H1 (cell line): ENCODE data around the gene VGLL4. TPM values are rescaled to one million over a fixed set of nuclear protein-coding genes. Genes with fewer than 3 reads are reported as not detected.

Source experiments
- CHD2 ChIP-seq: IDR thresholded peaks from 2 replicates; pipeline ENCODE4 v1.6.1; 2012; ENCODE audit warnings: low read length, improper control_type of control experiment
- CHD7 ChIP-seq: fragments of 300-600 bp; sonication (generic); IDR thresholded peaks from 2 replicates; pipeline ENCODE4 v1.7.1; 2012; ENCODE audit warnings: low read length, moderate library complexity, mild to moderate bottlenecking, inconsistent platforms; ENCODE audit not compliant: insufficient replicate concordance
- EZH2 ChIP-seq: fragments of 200-600 bp; sonication (generic); IDR thresholded peaks from 2 replicates; pipeline ENCODE4 v1.7.1; 2012; ENCODE audit warnings: low read depth, mild to moderate bottlenecking, moderate library complexity, low read length, inconsistent platforms; ENCODE audit not compliant: severe bottlenecking
- JUN ChIP-seq: IDR thresholded peaks from 2 replicates; pipeline ENCODE4 v1.6.1; 2011; ENCODE audit warnings: low read depth, mild to moderate bottlenecking, improper control_type of control experiment, low read length
- KDM1A ChIP-seq: fragments of 200-600, 300-600 bp; sonication (generic); IDR thresholded peaks from 2 replicates; pipeline ENCODE4 v1.7.1; 2016; ENCODE audit warnings: mild to moderate bottlenecking, low read length, borderline replicate concordance
- KDM5A ChIP-seq: fragments of 200-600 bp; IDR thresholded peaks from 2 replicates; pipeline ENCODE4 v1.7.1; 2012; ENCODE audit warnings: mild to moderate bottlenecking, low read length, inconsistent platforms, mixed read lengths
- NANOG ChIP-seq: IDR thresholded peaks from 2 replicates; pipeline ENCODE4 v1.6.1; 2011; ENCODE audit warnings: low read length, low read depth, mild to moderate bottlenecking, inconsistent platforms; ENCODE audit not compliant: insufficient read depth, poor library complexity, severe bottlenecking
- POU5F1 ChIP-seq: IDR thresholded peaks from 2 replicates; pipeline ENCODE4 v1.6.1; 2011; ENCODE audit warnings: low read depth, mild to moderate bottlenecking, low read length, moderate library complexity
- RAD21 ChIP-seq, 2 experiments: IDR thresholded peaks in 1 of 2; conservative IDR thresholded peaks in 1 of 2; 2 replicates each; pipeline ENCODE4 v1.6.1; 2011; ENCODE audit warnings: low read depth in 2 of 2, low read length in 2 of 2, improper control_type of control experiment in 1 of 2, inconsistent platforms in 1 of 2, mild to moderate bottlenecking in 1 of 2, moderate library complexity in 1 of 2
- SIX5 ChIP-seq: IDR thresholded peaks from 2 replicates; pipeline ENCODE4 v1.6.1; 2011; ENCODE audit warnings: mild to moderate bottlenecking, low read depth, low read length
- polyA plus RNA-seq, 7 experiments: library from polyadenylated mRNA; depleted of rRNA in 3 of 7; stranded (reverse) in 5 of 7; unstranded in 2 of 7; fragments of >200 nt in 5 of 7; fragments of 200-250 nt in 2 of 7; gene quantifications; 1 replicate in 5 of 7; 2 replicates in 1 of 7; 4 replicates in 1 of 7; pipeline versions ENCODE4 v1.2.1 to v1.2.3, GENCODE V29; 2011 to 2013; ENCODE audit warnings: missing spikeins in 2 of 7, mixed read lengths in 2 of 7
- total RNA-seq: library from RNA; stranded (reverse); fragmentation: NEBNext Ultra II Directional; extraction: Animal tissue kit (Norgen Biotek cat#: 25700); gene quantifications from 2 replicates; pipeline ENCODE4 v1.2.1, GENCODE V29; 2021

The VGLL4 gene
- total and polyA plus RNA-seq, 2 of the 8 experiments (the other 6 are each of a cell fraction or from before 2014, with no cell fraction given): 45.1 to 50.0 TPM

GRCh38 chr3:11508346-11509172 lies 135.2 kb downstream of the VGLL4 start (continued):
- TF ChIP-seq CHD7: no peak
- TF ChIP-seq SIX5: no peak
- no peak for TF ChIP-seq KDM1A
- no peak for TF ChIP-seq EZH2
- no peak for TF ChIP-seq POU5F1
- no peak for TF ChIP-seq RAD21 (IDR thresholded peaks at IDR 0.05 in 1 of 2, conservative IDR thresholded peaks at IDR 0.05 in 1 of 2; ENCODE audit: low read depth in 2 of 2, low read length in 2 of 2)
- TF ChIP-seq KDM5A: no peak
- no peak for TF ChIP-seq CHD2
- no peak for TF ChIP-seq NANOG
- TF ChIP-seq JUN: no peak
